Ishikawa (cell line): ENCODE measurements around the gene PRR33.

Experiments used
- CEBPB ChIP-seq: IDR thresholded peaks from 2 replicates; pipeline ENCODE4 v1.6.1; 2012
- CREB1 ChIP-seq: IDR thresholded peaks from 2 replicates; pipeline ENCODE4 v1.6.1; 2012; ENCODE audit warnings: low read depth
- EGR1 ChIP-seq: IDR thresholded peaks from 2 replicates; pipeline ENCODE4 v1.6.1; 2012
- EP300 ChIP-seq: IDR thresholded peaks from 2 replicates; pipeline ENCODE4 v1.6.1; 2012; ENCODE audit warnings: borderline replicate concordance
- MAX ChIP-seq: IDR thresholded peaks from 2 replicates; pipeline ENCODE4 v1.6.1; 2012
- REST ChIP-seq: IDR thresholded peaks from 2 replicates; pipeline ENCODE4 v1.6.1; 2012; ENCODE audit warnings: low read depth, mild to moderate bottlenecking
- TCF12 ChIP-seq: IDR thresholded peaks from 2 replicates; pipeline ENCODE4 v1.6.1; 2012; ENCODE audit warnings: low read depth
- TEAD4 ChIP-seq: IDR thresholded peaks from 2 replicates; pipeline ENCODE4 v1.6.1; 2012
- USF1 ChIP-seq: IDR thresholded peaks from 2 replicates; pipeline ENCODE4 v1.6.1; 2012
- YY1 ChIP-seq: IDR thresholded peaks from 2 replicates; pipeline ENCODE4 v1.6.1; 2012; ENCODE audit warnings: low read depth
- ZBTB7A ChIP-seq: IDR thresholded peaks from 2 replicates; pipeline ENCODE4 v1.6.1; 2012; ENCODE audit warnings: low read depth

DNA sequence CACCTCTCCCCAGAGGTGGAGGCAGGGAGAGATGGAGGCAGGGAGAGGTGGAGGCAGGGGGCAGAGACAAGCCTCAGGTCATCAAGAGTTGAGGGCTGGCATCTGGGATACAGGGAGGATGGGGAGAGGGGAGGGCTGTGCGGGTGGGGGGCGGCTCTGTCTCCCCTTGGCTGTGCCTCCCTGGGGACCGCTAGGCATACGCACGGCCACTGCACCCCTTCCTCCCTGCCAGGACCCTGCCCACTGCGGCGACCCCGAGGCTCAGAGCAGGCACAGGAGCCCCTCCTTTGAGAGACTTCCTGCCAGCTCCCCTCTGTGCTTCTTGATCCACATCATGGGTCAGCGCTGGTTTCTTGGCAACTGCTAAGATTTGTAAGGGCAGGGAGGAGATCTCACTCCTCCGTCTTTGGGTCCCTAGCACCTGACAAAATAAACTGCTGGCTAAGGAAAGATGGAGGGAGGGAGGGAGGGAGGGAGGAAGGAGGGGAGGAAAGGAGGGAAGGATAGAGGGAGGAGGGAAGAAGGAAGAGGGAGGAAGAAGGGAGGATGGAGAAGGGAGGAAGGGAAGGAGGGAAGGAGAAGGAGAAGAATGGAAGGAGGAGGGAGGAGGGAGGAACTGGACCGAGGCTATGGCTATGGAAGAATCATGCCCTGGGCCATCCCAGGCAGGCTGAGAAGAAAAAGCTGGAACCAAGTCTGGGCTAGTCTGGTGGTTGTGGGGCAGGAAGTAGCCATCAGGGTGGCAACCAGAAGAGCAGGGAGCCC lies 18.5 kb downstream of the PRR33 start:
- no peak for TF ChIP-seq MAX
- no peak for TF ChIP-seq CEBPB
- TF ChIP-seq YY1, result no peak
- no peak for TF ChIP-seq EGR1
- TF ChIP-seq TEAD4, result no peak
- no peak for TF ChIP-seq REST
- no peak for TF ChIP-seq USF1
- no peak for TF ChIP-seq EP300
- no peak for TF ChIP-seq CREB1
- TF ChIP-seq ZBTB7A, result no peak; the same call in 1 of the 2 replicates
- no peak for TF ChIP-seq TCF12
